NCI-H1092 treated with DMSO at 0.1 percent for 48 hours (cell line): ENCODE measurements around the gene LUC7L.
"Not testable (repeated sequence)": the region's sequence is repeated elsewhere in the genome, so short reads cannot be mapped to it uniquely, and the experiment has no call there.

Experiments
- DNase-seq: peaks from one replicate; lab custom pipeline; 2025; lab: John Stamatoyannopoulos, UW

LUC7L gene

DNA sequence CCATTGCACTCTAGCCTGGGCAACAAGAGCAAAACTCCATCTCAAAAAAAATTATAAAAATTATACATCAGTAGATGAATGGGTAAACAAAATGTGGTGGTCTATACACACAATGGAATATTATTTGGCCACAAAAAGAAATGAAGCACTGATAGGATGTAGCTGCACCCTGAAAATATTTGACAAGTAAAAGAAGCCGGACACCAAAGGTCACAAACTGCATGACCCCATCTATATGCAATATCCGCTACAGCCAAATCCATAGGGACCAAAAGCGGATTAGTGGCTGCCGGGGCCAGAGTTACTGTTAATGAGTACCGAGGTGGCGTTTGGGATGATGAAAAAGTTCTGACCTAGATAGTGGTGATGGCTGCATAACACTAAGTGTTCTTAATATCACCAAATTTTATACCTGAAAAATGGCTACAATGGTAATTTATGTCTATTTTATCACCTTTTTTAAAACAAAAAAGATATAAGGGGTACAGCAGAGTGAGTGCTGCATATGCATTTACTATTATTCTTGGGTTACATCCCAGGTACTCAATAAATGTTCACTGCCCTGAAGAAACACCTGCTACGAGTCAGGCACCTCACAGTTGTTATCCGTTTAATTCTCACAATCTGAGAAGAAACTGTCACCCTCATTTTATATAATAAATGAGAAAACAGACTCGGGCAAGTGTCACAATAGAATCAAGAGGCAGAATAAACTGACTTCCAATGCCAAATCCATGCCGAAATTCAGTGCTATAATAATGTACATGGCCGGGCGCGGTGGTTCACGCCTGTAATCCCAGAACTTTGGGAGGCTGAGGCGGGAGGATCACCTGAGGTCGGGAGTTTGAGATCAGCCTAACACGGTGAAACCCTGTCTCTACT is 49.8 kb downstream of the LUC7L start:
- no peak for DNase-seq

DNA sequence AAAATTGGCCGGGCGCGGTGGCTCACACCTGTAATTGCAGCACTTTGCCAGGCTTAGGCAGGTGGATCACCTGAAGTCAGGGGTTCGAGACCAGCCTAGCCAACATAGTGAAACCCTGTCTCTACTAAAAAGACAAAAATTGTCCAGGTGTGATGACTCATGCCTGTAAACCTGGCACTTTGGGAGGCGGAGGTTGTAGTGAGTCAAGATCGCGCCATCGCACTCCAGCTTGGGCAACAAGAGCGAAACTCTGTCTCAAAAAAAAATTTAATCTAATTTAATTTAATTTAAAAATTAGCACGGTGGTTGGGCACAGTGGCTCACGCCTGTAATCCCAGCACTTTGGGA is 50.6 kb downstream of the LUC7L start:
- DNase-seq = no peak

DNA sequence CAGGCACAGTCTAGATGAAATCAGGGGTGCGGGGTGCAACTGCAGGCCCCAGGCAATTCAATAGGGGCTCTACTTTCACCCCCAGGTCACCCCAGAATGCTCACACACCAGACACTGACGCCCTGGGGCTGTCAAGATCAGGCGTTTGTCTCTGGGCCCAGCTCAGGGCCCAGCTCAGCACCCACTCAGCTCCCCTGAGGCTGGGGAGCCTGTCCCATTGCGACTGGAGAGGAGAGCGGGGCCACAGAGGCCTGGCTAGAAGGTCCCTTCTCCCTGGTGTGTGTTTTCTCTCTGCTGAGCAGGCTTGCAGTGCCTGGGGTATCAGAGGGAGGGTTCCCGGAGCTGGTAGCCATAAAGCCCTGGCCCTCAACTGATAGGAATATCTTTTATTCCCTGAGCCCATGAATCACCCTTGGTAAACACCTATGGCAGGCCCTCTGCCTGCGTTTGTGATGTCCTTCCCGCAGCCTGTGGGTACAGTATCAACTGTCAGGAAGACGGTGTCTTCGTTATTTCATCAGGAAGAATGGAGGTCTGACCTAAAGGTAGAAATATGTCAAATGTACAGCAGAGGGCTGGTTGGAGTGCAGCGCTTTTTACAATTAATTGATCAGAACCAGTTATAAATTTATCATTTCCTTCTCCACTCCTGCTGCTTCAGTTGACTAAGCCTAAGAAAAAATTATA is 51.1 kb downstream of the LUC7L start:
- no peak for DNase-seq

DNA sequence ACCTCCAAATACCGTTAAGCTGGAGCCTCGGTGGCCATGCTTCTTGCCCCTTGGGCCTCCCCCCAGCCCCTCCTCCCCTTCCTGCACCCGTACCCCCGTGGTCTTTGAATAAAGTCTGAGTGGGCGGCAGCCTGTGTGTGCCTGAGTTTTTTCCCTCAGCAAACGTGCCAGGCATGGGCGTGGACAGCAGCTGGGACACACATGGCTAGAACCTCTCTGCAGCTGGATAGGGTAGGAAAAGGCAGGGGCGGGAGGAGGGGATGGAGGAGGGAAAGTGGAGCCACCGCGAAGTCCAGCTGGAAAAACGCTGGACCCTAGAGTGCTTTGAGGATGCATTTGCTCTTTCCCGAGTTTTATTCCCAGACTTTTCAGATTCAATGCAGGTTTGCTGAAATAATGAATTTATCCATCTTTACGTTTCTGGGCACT is 51.8 kb downstream of the LUC7L start:
- peak; percentile 95 for DNase-seq

DNA sequence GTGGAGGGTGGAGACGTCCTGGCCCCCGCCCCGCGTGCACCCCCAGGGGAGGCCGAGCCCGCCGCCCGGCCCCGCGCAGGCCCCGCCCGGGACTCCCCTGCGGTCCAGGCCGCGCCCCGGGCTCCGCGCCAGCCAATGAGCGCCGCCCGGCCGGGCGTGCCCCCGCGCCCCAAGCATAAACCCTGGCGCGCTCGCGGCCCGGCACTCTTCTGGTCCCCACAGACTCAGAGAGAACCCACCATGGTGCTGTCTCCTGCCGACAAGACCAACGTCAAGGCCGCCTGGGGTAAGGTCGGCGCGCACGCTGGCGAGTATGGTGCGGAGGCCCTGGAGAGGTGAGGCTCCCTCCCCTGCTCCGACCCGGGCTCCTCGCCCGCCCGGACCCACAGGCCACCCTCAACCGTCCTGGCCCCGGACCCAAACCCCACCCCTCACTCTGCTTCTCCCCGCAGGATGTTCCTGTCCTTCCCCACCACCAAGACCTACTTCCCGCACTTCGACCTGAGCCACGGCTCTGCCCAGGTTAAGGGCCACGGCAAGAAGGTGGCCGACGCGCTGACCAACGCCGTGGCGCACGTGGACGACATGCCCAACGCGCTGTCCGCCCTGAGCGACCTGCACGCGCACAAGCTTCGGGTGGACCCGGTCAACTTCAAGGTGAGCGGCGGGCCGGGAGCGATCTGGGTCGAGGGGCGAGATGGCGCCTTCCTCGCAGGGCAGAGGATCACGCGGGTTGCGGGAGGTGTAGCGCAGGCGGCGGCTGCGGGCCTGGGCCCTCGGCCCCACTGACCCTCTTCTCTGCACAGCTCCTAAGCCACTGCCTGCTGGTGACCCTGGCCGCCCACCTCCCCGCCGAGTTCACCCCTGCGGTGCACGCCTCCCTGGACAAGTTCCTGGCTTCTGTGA is 52.5 kb downstream of the LUC7L start, which contains the start of gene HBA1:
TSS of gene HBA1 (plus strand) at position 204 of the 906 bp plus-strand sequence. CDS start at position 241, 37 bp downstream.
- DNase-seq = not testable (repeated sequence)

DNA sequence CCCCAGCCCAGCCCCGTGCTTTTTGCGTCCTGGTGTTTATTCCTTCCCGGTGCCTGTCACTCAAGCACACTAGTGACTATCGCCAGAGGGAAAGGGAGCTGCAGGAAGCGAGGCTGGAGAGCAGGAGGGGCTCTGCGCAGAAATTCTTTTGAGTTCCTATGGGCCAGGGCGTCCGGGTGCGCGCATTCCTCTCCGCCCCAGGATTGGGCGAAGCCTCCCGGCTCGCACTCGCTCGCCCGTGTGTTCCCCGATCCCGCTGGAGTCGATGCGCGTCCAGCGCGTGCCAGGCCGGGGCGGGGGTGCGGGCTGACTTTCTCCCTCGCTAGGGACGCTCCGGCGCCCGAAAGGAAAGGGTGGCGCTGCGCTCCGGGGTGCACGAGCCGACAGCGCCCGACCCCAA is 53.2 kb downstream of the LUC7L start:
- not testable (repeated sequence) for DNase-seq

DNA sequence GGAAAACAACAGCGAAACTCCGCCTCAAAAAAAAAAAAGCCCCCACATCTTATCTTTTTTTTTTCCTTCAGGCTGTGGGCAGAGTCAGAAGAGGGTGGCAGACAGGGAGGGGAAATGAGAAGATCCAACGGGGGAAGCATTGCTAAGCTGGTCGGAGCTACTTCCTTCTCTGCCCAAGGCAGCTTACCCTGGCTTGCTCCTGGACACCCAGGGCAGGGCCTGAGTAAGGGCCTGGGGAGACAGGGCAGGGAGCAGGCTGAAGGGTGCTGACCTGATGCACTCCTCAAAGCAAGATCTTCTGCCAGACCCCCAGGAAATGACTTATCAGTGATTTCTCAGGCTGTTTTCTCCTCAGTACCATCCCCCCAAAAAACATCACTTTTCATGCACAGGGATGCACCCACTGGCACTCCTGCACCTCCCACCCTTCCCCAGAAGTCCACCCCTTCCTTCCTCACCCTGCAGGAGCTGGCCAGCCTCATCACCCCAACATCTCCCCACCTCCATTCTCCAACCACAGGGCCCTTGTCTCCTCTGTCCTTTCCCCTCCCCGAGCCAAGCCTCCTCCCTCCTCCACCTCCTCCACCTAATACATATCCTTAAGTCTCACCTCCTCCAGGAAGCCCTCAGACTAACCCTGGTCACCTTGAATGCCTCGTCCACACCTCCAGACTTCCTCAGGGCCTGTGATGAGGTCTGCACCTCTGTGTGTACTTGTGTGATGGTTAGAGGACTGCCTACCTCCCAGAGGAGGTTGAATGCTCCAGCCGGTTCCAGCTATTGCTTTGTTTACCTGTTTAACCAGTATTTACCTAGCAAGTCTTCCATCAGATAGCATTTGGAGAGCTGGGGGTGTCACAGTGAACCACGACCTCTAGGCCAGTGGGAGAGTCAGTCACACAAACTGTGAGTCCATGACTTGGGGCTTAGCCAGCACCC is 54.0 kb downstream of the LUC7L start:
- DNase-seq = no peak

DNA sequence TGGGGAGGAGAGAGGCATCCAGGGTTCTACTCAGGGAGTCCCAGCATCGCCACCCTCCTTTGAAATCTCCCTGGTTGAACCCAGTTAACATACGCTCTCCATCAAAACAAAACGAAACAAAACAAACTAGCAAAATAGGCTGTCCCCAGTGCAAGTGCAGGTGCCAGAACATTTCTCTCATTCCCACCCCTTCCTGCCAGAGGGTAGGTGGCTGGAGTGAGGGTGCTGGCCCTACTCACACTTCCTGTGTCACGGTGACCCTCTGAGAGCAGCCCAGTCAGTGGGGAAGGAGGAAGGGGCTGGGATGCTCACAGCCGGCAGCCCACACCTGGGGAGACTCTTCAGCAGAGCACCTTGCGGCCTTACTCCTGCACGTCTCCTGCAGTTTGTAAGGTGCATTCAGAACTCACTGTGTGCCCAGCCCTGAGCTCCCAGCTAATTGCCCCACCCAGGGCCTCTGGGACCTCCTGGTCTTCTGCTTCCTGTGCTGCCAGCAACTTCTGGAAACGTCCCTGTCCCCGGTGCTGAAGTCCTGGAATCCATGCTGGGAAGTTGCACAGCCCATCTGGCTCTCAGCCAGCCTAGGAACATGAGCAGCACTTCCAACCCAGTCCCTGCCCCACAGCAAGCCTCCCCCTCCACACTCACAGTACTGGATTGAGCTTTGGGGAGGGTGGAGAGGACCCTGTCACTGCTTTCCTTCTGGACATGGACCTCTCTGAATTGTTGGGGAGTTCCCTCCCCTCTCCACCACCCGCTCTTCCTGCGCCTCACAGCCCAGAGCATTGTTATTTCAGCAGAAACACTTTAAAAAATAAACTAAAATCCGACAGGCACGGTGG is 55.1 kb downstream of the LUC7L start:
- not testable (repeated sequence) for DNase-seq

DNA sequence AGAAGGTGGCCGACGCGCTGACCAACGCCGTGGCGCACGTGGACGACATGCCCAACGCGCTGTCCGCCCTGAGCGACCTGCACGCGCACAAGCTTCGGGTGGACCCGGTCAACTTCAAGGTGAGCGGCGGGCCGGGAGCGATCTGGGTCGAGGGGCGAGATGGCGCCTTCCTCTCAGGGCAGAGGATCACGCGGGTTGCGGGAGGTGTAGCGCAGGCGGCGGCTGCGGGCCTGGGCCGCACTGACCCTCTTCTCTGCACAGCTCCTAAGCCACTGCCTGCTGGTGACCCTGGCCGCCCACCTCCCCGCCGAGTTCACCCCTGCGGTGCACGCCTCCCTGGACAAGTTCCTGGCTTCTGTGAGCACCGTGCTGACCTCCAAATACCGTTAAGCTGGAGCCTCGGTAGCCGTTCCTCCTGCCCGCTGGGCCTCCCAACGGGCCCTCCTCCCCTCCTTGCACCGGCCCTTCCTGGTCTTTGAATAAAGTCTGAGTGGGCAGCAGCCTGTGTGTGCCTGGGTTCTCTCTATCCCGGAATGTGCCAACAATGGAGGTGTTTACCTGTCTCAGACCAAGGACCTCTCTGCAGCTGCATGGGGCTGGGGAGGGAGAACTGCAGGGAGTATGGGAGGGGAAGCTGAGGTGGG is 55.9 kb downstream of the LUC7L start:
- not testable (repeated sequence) for DNase-seq

DNA sequence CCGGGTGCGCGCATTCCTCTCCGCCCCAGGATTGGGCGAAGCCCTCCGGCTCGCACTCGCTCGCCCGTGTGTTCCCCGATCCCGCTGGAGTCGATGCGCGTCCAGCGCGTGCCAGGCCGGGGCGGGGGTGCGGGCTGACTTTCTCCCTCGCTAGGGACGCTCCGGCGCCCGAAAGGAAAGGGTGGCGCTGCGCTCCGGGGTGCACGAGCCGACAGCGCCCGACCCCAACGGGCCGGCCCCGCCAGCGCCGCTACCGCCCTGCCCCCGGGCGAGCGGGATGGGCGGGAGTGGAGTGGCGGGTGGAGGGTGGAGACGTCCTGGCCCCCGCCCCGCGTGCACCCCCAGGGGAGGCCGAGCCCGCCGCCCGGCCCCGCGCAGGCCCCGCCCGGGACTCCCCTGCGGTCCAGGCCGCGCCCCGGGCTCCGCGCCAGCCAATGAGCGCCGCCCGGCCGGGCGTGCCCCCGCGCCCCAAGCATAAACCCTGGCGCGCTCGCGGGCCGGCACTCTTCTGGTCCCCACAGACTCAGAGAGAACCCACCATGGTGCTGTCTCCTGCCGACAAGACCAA is 56.8 kb downstream of the LUC7L start, which contains the start of gene HBA2:
TSS of gene HBA2 (plus strand) at position 503 of the 568 bp plus-strand sequence. CDS start at position 540, 37 bp downstream.
- not testable (repeated sequence) for DNase-seq

DNA sequence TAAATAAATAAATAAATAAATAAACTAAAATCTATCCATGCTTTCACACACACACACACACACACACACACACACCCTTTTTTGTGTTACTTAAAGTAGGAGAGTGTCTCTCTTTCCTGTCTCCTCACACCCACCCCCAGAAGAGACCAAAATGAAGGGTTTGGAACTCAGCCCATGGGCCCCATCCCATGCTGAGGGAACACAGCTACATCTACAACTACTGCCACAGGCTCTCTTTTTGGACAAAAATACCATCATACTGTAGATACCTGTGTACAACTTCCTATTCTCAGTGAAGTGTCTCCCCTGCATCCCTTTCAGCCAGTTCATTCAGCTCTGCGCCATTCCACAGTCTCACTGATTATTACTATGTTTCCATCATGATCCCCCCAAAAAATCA is 58.5 kb downstream of the LUC7L start:
- no peak for DNase-seq

DNA sequence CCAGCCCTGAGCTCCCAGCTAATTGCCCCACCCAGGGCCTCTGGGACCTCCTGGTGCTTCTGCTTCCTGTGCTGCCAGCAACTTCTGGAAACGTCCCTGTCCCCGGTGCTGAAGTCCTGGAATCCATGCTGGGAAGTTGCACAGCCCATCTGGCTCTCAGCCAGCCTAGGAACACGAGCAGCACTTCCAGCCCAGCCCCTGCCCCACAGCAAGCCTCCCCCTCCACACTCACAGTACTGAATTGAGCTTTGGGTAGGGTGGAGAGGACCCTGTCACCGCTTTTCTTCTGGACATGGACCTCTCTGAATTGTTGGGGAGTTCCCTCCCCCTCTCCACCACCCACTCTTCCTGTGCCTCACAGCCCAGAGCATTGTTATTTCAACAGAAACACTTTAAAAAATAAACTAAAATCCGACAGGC is 59.2 kb downstream of the LUC7L start:
- DNase-seq = not testable (repeated sequence)

DNA sequence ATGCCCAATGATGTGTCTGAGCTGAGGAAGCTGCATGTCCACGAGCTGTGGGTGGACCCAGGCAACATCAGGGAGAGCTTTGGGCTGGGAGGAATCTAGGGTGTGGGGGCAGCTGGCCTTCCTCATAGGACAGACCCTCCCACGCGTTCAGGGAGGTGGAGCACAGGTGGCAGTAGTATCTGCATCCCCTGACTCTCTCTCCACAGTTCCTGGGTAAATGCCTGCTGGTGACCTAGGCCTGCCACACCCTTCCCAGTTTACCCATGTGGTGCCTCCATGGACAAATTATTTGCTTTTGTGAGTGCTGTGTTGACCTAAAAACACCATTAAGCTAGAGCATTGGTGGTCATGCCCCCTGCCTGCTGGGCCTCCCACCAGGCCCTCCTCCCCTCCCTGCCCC is 60.2 kb downstream of the LUC7L start:
- DNase-seq = no peak

DNA sequence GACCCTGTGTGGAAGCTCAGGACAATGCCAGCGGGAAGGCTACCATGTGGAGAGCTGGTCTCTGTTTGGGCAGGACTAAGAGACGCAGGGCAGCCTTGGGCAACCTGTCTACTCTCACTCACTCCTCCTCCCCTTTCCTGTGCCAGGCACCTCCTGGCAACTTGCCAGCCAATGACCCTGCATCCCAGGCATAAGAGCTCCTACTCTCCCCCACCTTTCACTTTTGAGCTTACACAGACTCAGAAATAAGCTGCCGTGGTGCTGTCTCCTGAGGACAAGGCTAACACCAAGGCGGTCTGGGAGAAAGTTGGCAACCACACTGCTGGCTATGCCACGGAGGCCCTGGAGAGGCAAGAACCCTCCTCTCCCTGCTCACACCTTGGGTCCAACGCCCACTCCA is 60.8 kb downstream of the LUC7L start:
- no peak for DNase-seq

DNA sequence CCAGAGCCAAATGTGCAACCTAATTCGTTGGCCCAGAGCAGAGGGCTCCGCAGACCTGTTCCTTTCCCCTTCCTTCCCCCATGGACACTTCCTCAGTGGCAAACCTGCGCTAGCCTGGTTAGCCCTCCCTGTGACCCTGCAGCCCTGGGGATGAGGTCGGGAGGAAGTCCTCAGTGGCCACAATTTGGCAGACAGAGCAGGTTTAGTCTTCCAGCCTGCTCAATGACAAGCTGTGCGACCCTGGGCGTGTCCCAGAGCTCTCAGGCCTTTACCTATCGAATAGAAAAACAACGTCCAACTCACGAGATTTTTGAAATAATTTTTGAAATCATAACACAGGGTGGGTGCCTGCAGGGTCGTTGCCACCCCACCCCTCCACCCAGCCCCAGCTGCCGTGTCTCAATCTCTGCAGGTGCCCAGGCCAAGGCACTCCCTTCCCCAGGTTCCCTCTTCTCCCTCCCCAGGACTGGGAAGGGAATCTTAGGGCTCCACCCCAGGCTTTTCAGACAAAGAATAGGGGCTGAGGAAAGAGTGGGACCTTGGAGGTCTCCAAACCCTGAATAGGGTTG is 62.0 kb downstream of the LUC7L start:
- DNase-seq = no peak

DNA sequence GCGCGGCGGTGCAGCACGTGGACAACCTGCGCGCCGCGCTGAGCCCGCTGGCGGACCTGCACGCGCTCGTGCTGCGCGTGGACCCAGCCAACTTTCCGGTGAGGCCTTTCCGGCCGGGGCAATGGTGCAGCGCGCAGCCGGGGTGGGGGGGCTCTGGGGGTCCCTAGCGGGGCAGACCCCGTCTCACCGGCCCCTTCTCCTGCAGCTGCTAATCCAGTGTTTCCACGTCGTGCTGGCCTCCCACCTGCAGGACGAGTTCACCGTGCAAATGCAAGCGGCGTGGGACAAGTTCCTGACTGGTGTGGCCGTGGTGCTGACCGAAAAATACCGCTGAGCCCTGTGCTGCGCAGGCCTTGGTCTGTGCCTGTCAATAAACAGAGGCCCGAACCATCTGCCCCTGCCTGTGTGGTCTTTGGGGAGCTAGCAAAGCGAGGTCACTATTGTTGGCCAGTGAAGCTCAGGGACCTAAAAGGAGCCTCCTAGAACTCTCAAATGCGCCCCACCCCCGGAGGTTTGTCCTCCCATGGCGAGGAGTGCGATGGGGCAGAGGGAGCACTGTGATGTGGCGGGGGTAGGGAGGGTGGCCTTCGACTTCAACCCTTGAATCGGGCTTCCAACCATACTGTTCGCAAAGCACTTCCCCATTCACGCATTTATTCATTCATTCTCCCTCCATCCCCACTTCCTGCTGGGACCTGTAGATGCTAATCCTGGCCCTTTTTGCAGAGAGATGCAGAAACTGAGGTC is 62.7 kb downstream of the LUC7L start:
- DNase-seq = no peak

DNA sequence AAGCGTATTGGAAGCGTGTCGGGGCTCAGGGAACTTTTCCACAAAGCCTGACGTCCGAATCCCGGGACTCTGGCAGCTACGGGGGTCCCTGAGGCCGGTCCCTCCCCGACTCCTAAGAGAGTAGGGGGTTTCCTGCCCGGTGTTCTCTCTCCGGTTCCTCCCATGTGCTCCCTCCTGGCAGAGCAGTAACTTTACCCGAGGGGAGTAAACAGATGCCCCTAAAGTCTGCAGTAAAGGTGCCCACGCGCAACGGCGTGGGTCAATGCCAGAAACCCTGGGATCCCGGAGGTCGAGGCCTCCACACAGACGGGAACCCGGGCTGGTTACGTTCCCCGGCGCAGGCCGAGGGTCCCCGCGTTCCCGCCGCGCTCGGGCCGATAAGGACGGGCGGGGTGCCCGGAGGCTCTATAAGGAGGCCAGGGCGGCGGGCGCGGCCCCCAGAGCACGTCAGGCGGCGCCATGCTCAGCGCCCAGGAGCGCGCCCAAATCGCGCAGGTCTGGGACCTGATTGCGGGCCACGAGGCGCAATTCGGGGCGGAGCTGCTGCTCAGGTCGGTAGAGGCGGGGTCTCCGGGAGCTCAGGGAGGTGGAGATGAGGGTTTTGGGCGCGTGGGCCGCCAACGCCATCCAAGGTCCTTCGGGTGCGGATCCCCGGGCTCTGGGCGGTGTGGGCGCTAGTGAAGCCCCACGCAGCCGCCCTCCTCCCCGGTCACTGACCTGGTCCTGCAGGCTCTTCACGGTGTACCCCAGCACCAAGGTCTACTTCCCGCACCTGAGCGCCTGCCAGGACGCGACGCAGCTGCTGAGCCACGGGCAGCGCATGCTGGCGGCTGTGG is 63.5 kb downstream of the LUC7L start, which contains the start of gene HBM:
TSS of gene HBM (plus strand) at position 440 of the 836 bp plus-strand sequence. CDS start at position 460, 20 bp downstream.
- DNase-seq = no peak
